Breast epithelium (tissue), 3 donors: ENCODE data around the gene RPL11.

Experiments used
- CTCF ChIP-seq, 3 donors: fragments of 450-650 bp; IDR thresholded peaks; one replicate each; pipeline ENCODE4 v1.5.1; 2016 to 2017; ENCODE audit warnings: antibody characterized with exemption in 3 of 3, mild to moderate bottlenecking in 3 of 3, moderate library complexity in 3 of 3
- POLR2A ChIP-seq: fragments of 450-650 bp; IDR thresholded peaks from one replicate; pipeline ENCODE4 v1.6.1; 2016; ENCODE audit warnings: antibody characterized with exemption, mild to moderate bottlenecking, moderate library complexity

- TF ChIP-seq POLR2A (no peak), CTCF (IDR thresholded peaks at IDR 0.05) (no peak)
Observed at GRCh38 chr1:23701996-23702395, 10.4 kb downstream of the RPL11 start.
